Measurements from ENCODE around the gene MYO9A. TPM values are rescaled to one million over a fixed set of nuclear protein-coding genes. Genes with fewer than 3 reads are reported as not detected.

The MYO9A gene
- total RNA-seq, 3 donors from 2014 or later = 64.2 to 128 (median 86.5) TPM

- Histone ChIP-seq H3K4me1 (no peaks in the 10 kb centered on the region), H3K27me3 (no peaks in the 10 kb centered on the region), H3K27ac (no peak overlapping the region), H3K36me3 (no peaks in the 10 kb centered on the region), H3K4me3 (no peak overlapping the region), H3K9me3 (no peaks in the 10 kb centered on the region)
- no peak for TF ChIP-seq CTCF (IDR thresholded peaks at IDR 0.05)
- TF ChIP-seq POLR2AphosphoS5 (IDR thresholded peaks at IDR 0.05) = no peak
- intact Hi-C loops (cut with DNase I; ENCODE audit: low total_unique reads) = no loop called here
- no peak for DNase-seq (ENCODE audit: low spot score in 2 of 2)
Measured at GRCh38 chr15:71939981-71940588, 177.9 kb downstream of the MYO9A start.

GRCh38 chr15:71937650-71938311, 180.2 kb downstream of the MYO9A start:
- H3K9me3 ChIP-seq = no peaks in the 10 kb centered on the region
- H3K27ac ChIP-seq = no peak overlapping the region
- no peak for TF ChIP-seq POLR2A (IDR thresholded peaks at IDR 0.05)
- no peak for TF ChIP-seq CTCF (IDR thresholded peaks at IDR 0.05)
- TF ChIP-seq POLR2AphosphoS5 (IDR thresholded peaks at IDR 0.05) = no peak
- intact Hi-C loops (cut with DNase I; ENCODE audit: low total_unique reads) = no loop called here
- H3K4me3 ChIP-seq = no peak overlapping the region
- no peaks in the 10 kb centered on the region for H3K36me3 ChIP-seq
- H3K27me3 ChIP-seq = no peaks in the 10 kb centered on the region
- H3K4me1 ChIP-seq = no peaks in the 10 kb centered on the region
- no peak for DNase-seq (ENCODE audit: low spot score in 2 of 2)

- Histone ChIP-seq H3K4me3 (no peak overlapping the region), H3K4me1 (no peaks in the 10 kb centered on the region), H3K9me3 (peaks cover 7 to 8% of the 10 kb centered on the region in 2 donors), H3K27me3 (no peaks in the 10 kb centered on the region), H3K27ac (no peak overlapping the region), H3K36me3 (no peaks in the 10 kb centered on the region)
- intact Hi-C loops (cut with DNase I; ENCODE audit: low total_unique reads) = no loop called here
- DNase-seq (ENCODE audit: low spot score in 2 of 2) = no peak
- no peak for TF ChIP-seq CTCF (IDR thresholded peaks at IDR 0.05)
- no peak for TF ChIP-seq POLR2AphosphoS5 (IDR thresholded peaks at IDR 0.05)
- no peak for TF ChIP-seq POLR2A (IDR thresholded peaks at IDR 0.05)
Measured at GRCh38 chr15:71934446-71934845, 183.5 kb downstream of the MYO9A start.

DNA sequence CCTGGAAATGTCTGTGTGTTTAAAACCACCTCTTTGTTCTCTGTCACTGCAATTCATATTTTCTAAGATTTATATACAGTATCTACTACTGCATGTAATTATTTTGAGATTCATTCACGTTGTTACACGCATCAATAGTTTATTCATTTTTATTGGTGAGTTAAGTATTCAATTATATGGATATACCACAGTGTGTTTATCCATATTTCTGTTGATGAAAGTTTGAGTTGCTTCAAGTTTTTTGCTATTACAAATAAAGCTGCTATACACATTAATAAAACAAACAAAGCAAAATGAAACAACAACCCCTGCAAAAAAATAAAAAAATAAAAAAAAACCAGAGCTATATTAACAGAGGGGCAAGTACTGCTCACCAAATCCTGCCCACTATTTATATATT, 185.3 kb downstream of the MYO9A start:
- Histone ChIP-seq H3K27ac (no peak overlapping the region), H3K36me3 (no peaks in the 10 kb centered on the region), H3K4me1 (no peaks in the 10 kb centered on the region), H3K4me3 (no peak overlapping the region), H3K9me3 (peaks cover 7 to 8% of the 10 kb centered on the region in 2 donors), H3K27me3 (no peaks in the 10 kb centered on the region)
- intact Hi-C loops (cut with DNase I; ENCODE audit: low total_unique reads) = no loop called here
- DNase-seq (ENCODE audit: low spot score in 2 of 2) = no peak
- TF ChIP-seq CTCF (IDR thresholded peaks at IDR 0.05) (no peak), POLR2A (IDR thresholded peaks at IDR 0.05) (no peak), POLR2AphosphoS5 (IDR thresholded peaks at IDR 0.05) (no peak)

- no peak for TF ChIP-seq CTCF (IDR thresholded peaks at IDR 0.05)
- no peak for TF ChIP-seq POLR2AphosphoS5 (IDR thresholded peaks at IDR 0.05)
- intact Hi-C loops (cut with DNase I; ENCODE audit: low total_unique reads) = no loop called here
- DNase-seq (ENCODE audit: low spot score in 2 of 2) = no peak
- Histone ChIP-seq H3K9me3 (peaks cover 7 to 8% of the 10 kb centered on the region in 2 donors), H3K27me3 (no peaks in the 10 kb centered on the region), H3K36me3 (no peaks in the 10 kb centered on the region), H3K27ac (no peak overlapping the region), H3K4me3 (no peak overlapping the region), H3K4me1 (no peaks in the 10 kb centered on the region)
Measured at GRCh38 chr15:71931261-71931660, 186.7 kb downstream of the MYO9A start.

Data from breast epithelium (tissue), 4 donors.